CD4-positive, alpha-beta T cell treated with Interleukin-10 for 1 hour (primary cell): ENCODE results near the gene OR51A7.

Source experiments
- DNase-seq: peaks from one replicate; pipeline ENCODE4 v3.0.0-alpha.2; 2020

The OR51A7 gene

DNA sequence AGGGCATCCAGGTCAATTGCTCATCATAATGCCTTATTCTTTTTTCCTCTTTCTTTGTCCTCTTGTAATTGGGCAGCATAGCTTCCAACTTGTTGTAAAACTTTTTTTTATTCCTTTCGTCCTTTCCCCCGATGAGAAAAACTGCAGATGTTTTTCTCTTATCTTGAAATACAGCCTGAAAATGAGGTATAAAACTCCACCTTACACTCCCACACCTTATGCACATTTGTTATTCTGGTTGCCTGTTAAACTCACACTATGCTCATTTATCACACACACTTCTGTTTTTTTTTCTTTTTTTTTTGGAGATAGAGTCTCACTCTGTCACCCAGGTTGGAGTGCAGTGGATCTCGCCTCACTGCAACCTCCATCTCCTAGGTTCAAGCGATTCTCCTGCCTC is 53.8 kb downstream of the OR51A7 start:
- DNase-seq: no peak
